Calu3 (cell line): ENCODE data around the gene PRAMEF5. TPM values are rescaled to one million over a fixed set of nuclear protein-coding genes. Genes with fewer than 3 reads are reported as not detected.
"Not testable (repeated sequence)": the region's sequence is repeated elsewhere in the genome, so short reads cannot be mapped to it uniquely, and the experiment has no call there.

Source experiments
- Bru-seq: library from RNA; stranded (reverse); fragments of 400-500 nt; gene quantifications from one replicate; lab custom pipeline; 2021; lab: Mats Ljungman, UMichigan
- BruChase-seq, 2 experiments: library from RNA; stranded (reverse); fragments of 400-500 nt; gene quantifications; one replicate each; lab custom pipeline; 2021; lab: Mats Ljungman, UMichigan
- BruUV-seq: library from RNA; stranded (reverse); fragments of 400-500 nt; replicated peaks from 2 replicates; lab custom pipeline; 2021; lab: Mats Ljungman, UMichigan
- CTCF ChIA-PET: fragments of 300-600 bp; sonication (Branson Sonifier 250); formaldehyde crosslinking; loops from one replicate; lab custom pipeline; 2022; ENCODE audit warnings: antibody characterized with exemption; lab: Charles Lee
- DNase-seq: peaks from one replicate; pipeline ENCODE4 v3.0.0; 2022
- H3K27ac Mint-ChIP-seq: one replicate; pipeline ENCODE4 v1.8.0; 2022; ENCODE audit warnings: mixed read lengths; ENCODE audit not compliant: unreplicated experiment
- H3K27me3 Mint-ChIP-seq: one replicate; pipeline ENCODE4 v1.8.0; 2022; ENCODE audit warnings: mixed read lengths; ENCODE audit not compliant: unreplicated experiment
- H3K36me3 Mint-ChIP-seq: one replicate; pipeline ENCODE4 v1.8.0; 2022; ENCODE audit warnings: mild to moderate bottlenecking, moderate library complexity, mixed read lengths; ENCODE audit not compliant: insufficient read depth, unreplicated experiment
- H3K4me1 Mint-ChIP-seq: one replicate; pipeline ENCODE4 v1.8.0; 2022; ENCODE audit warnings: mild to moderate bottlenecking, low read depth, mixed read lengths; ENCODE audit not compliant: unreplicated experiment
- H3K4me3 Mint-ChIP-seq: one replicate; pipeline ENCODE4 v1.8.0; 2022; ENCODE audit warnings: mild to moderate bottlenecking, low read depth, moderate library complexity, mixed read lengths; ENCODE audit not compliant: unreplicated experiment
- H3K9me3 Mint-ChIP-seq: one replicate; pipeline ENCODE4 v1.8.0; 2022; ENCODE audit warnings: low read depth, mixed read lengths; ENCODE audit not compliant: unreplicated experiment
- intact Hi-C: fragments of 100-400 bp; cut with micrococcal nuclease; formaldehyde crosslinking; loops from one replicate; pipeline ENCODE4 v1.10.0; 2022; ENCODE audit not compliant: unreplicated experiment
- long read RNA-seq: library from polyadenylated mRNA; stranded (forward); transcript quantifications from one replicate; pipeline ENCODE4 v2.0.0, GENCODE V29; 2022
- total RNA-seq: library from RNA; stranded (reverse); gene quantifications from 2 replicates; pipeline ENCODE4 v1.2.3, GENCODE V29; 2022
- TF ChIP-seq, protein P1 (sequence below): fragments of 200-600 bp; IDR thresholded peaks from one replicate; pipeline ENCODE4 v1.8.0; 2022; ENCODE audit warnings: antibody characterized with exemption; ENCODE audit not compliant: unreplicated experiment

Gene PRAMEF5
- not detected in 2 replicates for total RNA-seq
- Bru-seq, nascent RNA: not detected
- not detected for BruChase-seq, experiment 1, labeled RNA remaining after a 6-hour chase
- BruChase-seq, experiment 2, labeled RNA remaining after a 2-hour chase: not detected
- long read RNA-seq: 0 reads

DNA sequence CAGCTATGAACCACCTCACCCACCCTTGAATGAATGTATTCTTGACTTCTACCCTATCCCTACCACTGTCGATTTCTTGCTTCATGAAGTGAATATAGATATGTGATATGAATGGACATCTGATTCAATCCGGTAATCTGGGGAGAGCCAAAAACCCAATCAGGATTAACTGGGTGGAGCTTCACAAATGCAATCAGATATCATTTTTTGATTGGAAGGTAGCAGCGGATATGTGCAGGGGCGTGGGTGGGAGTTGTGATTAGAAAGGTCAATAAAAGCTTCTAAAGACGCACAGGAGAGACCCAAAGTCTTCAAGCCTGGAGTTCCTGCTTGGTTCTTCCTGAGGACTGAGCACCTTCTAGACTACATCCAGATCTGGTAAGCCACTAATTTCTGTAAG lies at the start of gene PRAMEF5:
PRAMEF5 (plus strand) TSS at position 301 of the 400 bp plus-strand sequence. CDS start 5,071 bp downstream, outside the sequence.
- H3K27ac Mint-ChIP-seq, CTCF ChIA-PET, H3K27me3 Mint-ChIP-seq, H3K4me3 Mint-ChIP-seq, BruUV-seq, DNase-seq, H3K9me3 Mint-ChIP-seq, intact Hi-C loops, H3K36me3 Mint-ChIP-seq, H3K4me1 Mint-ChIP-seq: not testable (repeated sequence)

DNA sequence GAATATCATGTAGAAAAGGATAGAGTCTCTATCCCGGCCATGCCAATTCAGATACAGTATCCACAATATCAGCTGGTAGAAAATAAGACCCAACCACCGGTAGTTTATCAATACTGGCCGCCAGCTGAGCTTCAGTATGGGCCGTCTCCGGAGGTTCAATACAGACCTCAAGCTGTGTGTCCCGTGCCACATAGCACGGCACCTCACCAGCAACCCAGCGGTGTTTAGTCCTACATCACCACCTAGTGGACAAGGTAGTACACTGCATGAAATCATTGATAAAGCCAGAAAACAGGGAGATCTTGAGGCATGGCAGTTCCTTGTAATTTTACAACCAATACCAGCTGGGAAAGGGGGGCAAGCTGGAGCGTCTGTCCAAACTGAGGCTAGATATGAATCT lies 45.3 kb upstream of the PRAMEF5 start:
- H3K4me3 Mint-ChIP-seq, DNase-seq, H3K27me3 Mint-ChIP-seq, CTCF ChIA-PET, H3K4me1 Mint-ChIP-seq, intact Hi-C loops, H3K27ac Mint-ChIP-seq, H3K9me3 Mint-ChIP-seq, BruUV-seq, H3K36me3 Mint-ChIP-seq: not testable (repeated sequence)

- BruUV-seq, H3K27me3 Mint-ChIP-seq, H3K36me3 Mint-ChIP-seq, H3K4me1 Mint-ChIP-seq, CTCF ChIA-PET, intact Hi-C loops, H3K9me3 Mint-ChIP-seq, H3K4me3 Mint-ChIP-seq, H3K27ac Mint-ChIP-seq, DNase-seq: not testable (repeated sequence)
Measured at GRCh38 chr1:13216619-13217018, 37.4 kb upstream of the PRAMEF5 start.

DNA sequence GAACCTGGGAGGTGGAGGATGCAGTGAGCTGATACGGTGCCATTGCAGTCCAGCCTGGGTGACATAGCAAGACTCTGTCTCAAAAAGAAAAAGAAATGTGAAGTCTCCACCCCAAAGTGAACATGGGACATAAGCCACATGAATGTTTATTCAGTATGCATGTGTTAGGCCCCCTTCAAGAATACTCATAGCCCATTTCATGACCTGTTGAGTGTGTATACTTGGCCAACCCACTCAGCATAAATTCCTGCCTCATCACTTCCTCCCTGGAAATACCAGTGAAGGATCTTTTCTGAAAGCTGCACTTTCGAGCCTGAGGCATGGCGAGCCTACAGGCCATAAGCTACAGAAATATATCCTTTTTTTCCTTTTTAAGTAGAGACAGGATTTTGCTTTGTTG lies 34.8 kb upstream of the PRAMEF5 start:
- intact Hi-C loops, BruUV-seq, H3K27me3 Mint-ChIP-seq, H3K36me3 Mint-ChIP-seq, H3K27ac Mint-ChIP-seq, CTCF ChIA-PET, H3K9me3 Mint-ChIP-seq, H3K4me3 Mint-ChIP-seq, DNase-seq, H3K4me1 Mint-ChIP-seq: not testable (repeated sequence)

DNA sequence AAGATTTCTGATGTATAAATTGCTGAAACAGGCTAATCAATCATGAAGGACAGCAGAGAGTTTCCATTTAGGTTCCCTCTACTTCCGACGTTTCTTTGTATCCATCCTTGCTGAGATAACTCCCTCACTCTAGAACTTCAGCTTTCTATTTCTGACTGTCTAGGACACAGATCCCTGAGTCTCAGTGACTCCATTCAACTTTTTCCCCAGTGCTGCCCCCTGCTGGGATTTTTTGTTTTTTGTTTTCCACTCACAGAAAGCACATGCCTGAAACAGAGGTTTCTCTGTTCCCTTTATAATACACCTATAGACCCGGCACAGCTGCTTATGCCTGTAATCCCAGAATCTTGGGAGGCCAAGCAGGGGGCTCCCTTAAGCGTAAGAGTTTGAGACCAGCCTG lies 31.2 kb upstream of the PRAMEF5 start:
- DNase-seq, H3K9me3 Mint-ChIP-seq, BruUV-seq, H3K27ac Mint-ChIP-seq, H3K27me3 Mint-ChIP-seq, H3K36me3 Mint-ChIP-seq, intact Hi-C loops, H3K4me1 Mint-ChIP-seq, CTCF ChIA-PET, H3K4me3 Mint-ChIP-seq: not testable (repeated sequence)

GRCh38 chr1:13224480-13225060 lies 29.4 kb upstream of the PRAMEF5 start:
- Mint-ChIP-seq H3K36me3 (no peaks in the 10 kb centered on the region), H3K9me3 (no peaks in the 10 kb centered on the region), H3K27me3 (peaks cover 8% of the 10 kb centered on the region), H3K27ac (no peak overlapping the region), H3K4me1 (no peaks in the 10 kb centered on the region), H3K4me3 (no peak overlapping the region)
- intact Hi-C loops: no loop called here
- TF ChIP-seq, protein P1, sequence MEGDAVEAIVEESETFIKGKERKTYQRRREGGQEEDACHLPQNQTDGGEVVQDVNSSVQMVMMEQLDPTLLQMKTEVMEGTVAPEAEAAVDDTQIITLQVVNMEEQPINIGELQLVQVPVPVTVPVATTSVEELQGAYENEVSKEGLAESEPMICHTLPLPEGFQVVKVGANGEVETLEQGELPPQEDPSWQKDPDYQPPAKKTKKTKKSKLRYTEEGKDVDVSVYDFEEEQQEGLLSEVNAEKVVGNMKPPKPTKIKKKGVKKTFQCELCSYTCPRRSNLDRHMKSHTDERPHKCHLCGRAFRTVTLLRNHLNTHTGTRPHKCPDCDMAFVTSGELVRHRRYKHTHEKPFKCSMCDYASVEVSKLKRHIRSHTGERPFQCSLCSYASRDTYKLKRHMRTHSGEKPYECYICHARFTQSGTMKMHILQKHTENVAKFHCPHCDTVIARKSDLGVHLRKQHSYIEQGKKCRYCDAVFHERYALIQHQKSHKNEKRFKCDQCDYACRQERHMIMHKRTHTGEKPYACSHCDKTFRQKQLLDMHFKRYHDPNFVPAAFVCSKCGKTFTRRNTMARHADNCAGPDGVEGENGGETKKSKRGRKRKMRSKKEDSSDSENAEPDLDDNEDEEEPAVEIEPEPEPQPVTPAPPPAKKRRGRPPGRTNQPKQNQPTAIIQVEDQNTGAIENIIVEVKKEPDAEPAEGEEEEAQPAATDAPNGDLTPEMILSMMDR: no peak
- CTCF ChIA-PET: no interaction called here
- no TSS peak for BruUV-seq
- DNase-seq: no peak

DNA sequence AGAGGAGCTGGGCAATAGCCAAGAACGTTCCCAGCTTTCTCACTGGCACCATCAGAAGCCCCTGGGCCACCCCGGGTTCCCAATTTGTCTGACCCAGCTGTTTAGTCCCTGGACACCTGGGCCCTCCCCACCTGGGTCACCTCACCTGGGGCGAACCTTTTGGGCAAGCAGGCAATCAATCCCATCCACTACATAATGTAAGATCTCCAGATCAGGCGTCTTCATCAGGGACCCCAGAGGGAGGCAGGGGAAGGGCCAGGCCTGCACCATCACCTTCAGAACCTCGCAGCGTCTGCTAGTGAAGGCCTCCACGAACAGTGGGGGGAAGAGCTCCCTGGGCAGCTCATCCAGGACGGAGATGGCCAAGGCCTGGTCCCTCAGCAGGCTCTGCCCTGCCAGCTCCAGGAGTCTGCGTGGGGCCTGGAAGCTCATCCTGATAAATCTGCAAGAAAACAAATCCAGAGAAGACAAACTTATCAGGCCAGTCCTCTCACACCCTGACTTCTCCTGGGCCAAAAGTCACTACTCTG lies 28.3 kb upstream of the PRAMEF5 start, which contains the start of gene PRAMEF18:
PRAMEF18 (minus strand) TSS at position 480 of the 530 bp plus-strand sequence; CDS start at position 432, 48 bp downstream.
- H3K36me3 Mint-ChIP-seq, H3K9me3 Mint-ChIP-seq, CTCF ChIA-PET, H3K27ac Mint-ChIP-seq, H3K4me3 Mint-ChIP-seq, intact Hi-C loops, BruUV-seq, H3K27me3 Mint-ChIP-seq, DNase-seq, H3K4me1 Mint-ChIP-seq: not testable (repeated sequence)

DNA sequence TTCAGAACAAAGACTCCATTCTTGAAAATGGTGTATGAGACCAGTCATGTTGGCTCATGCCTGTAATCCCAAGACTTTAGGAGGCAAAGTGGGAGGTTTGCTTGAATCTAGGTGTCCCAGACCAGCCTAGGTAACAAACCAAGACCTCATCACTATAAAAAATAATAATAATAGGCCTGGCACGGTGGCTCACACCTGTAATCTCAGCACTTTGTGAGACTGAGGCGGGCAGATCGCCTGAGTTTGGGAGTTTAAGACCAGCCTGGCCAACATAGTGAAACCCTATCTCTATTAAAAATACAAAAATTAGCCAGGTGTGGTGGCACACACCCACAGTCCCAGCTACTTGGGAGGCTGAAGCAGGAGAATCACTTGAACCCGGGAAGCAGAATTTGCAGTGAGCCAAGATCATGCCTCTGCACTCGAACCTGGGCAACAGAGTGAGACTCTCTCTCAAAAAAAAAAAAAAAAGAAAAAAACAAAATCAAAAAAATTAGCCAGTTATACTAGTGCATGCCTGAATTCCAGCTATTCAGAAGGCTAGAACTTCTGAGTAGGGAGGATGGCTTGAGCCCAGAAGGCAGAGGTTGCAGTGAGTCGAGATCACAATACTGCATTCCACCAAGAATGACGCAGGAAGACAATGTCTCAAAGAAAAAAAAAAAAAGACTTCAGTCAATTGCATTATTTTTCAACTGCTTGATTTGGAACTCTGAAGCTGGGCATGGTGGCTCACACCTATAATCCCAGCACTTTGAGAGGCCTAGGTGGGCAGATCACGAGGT lies 26.5 kb upstream of the PRAMEF5 start:
- H3K9me3 Mint-ChIP-seq, CTCF ChIA-PET, H3K4me1 Mint-ChIP-seq, H3K27me3 Mint-ChIP-seq, H3K27ac Mint-ChIP-seq, H3K36me3 Mint-ChIP-seq, BruUV-seq, intact Hi-C loops, H3K4me3 Mint-ChIP-seq, DNase-seq: not testable (repeated sequence)
